ENCODE results near the gene CCSER2.

CCSER2 gene

DNA sequence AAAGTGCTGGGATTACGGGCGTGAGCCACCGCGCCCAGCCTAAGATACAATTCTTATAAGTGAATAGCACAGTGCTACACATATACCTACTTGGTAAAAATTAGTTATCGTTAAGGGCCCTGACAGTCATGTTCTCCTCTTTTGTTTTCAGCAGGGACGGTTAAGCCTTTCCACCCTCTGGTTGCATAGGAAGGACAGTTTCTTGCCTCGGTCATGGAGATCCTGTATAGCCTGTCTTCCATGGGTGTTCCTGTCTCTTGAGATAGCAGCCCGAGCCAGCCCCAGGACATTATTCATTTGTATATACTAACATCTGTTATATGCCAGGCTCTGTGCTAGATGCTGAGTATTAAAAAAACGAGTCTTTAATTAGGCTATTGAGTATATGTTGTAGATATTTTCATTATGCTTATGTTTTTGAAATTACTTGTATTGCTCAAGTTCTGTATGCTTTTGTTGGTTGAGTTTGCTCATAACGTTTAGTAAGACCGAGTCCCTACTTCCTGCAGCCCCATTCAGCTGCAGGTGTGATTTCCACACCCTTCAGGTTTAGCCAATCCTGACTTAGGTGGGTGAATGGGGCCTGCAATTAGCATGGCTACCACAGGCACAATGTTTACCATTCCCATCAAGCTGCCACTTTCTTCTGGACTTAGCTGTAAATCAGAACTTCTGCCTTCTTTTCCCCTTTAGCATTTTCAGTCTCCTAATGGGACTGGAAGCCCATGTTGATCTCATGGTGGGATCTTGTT, 24.8 kb downstream of the CCSER2 start:
- TF ChIP-seq, protein P1, sequence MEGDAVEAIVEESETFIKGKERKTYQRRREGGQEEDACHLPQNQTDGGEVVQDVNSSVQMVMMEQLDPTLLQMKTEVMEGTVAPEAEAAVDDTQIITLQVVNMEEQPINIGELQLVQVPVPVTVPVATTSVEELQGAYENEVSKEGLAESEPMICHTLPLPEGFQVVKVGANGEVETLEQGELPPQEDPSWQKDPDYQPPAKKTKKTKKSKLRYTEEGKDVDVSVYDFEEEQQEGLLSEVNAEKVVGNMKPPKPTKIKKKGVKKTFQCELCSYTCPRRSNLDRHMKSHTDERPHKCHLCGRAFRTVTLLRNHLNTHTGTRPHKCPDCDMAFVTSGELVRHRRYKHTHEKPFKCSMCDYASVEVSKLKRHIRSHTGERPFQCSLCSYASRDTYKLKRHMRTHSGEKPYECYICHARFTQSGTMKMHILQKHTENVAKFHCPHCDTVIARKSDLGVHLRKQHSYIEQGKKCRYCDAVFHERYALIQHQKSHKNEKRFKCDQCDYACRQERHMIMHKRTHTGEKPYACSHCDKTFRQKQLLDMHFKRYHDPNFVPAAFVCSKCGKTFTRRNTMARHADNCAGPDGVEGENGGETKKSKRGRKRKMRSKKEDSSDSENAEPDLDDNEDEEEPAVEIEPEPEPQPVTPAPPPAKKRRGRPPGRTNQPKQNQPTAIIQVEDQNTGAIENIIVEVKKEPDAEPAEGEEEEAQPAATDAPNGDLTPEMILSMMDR (IDR thresholded peaks at IDR 0.05; ENCODE audit: low read depth, low read length) = no peak
- no peak overlapping the region for H3K4me3 ChIP-seq (ENCODE audit: low read depth, low read length)
- DNase-seq (ENCODE audit: low read depth, low spot score) = no peak
- in situ Hi-C loops (cut with HindIII; ENCODE audit: low sequenced_read_pairs) = no loop called here

- H3K4me3 ChIP-seq (ENCODE audit: low read depth, low read length) = no peak overlapping the region
- in situ Hi-C loops (cut with HindIII; ENCODE audit: low sequenced_read_pairs) = no loop called here
- TF ChIP-seq, protein P1 (IDR thresholded peaks at IDR 0.05; ENCODE audit: low read depth, low read length) = no peak
- DNase-seq (ENCODE audit: low read depth, low spot score) = no peak
Measured at GRCh38 chr10:84354623-84355022, 26.2 kb downstream of the CCSER2 start.

DNA sequence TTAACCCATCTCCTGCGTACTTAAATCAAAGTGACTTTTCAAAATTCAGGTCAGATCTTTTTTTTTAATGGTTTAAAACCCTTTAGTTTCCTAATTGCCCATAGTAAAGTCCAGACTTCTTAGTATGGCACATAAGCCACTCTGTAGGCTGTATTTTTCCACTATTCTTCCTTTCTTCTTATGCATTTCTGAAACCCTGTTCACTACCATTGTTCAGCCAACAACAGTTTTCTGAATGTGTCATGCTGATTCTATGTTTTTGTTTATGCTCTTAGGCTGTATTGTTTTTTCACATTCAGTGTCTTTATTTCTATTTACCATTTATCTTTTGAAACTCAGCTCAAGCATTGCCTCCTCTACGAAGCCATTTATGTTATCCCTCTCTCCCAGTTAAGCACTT, 26.7 kb downstream of the CCSER2 start:
- no peak for DNase-seq (ENCODE audit: low read depth, low spot score)
- H3K4me3 ChIP-seq (ENCODE audit: low read depth, low read length) = no peak overlapping the region
- in situ Hi-C loops (cut with HindIII; ENCODE audit: low sequenced_read_pairs) = no loop called here
- TF ChIP-seq, protein P1 (IDR thresholded peaks at IDR 0.05; ENCODE audit: low read depth, low read length) = no peak

GRCh38 chr10:84356928-84357327, 28.5 kb downstream of the CCSER2 start:
- H3K4me3 ChIP-seq (ENCODE audit: low read depth, low read length) = no peak overlapping the region
- no peak for DNase-seq (ENCODE audit: low read depth, low spot score)
- in situ Hi-C loops (cut with HindIII; ENCODE audit: low sequenced_read_pairs) = no loop called here
- TF ChIP-seq, protein P1 (IDR thresholded peaks at IDR 0.05; ENCODE audit: low read depth, low read length) = no peak

DNA sequence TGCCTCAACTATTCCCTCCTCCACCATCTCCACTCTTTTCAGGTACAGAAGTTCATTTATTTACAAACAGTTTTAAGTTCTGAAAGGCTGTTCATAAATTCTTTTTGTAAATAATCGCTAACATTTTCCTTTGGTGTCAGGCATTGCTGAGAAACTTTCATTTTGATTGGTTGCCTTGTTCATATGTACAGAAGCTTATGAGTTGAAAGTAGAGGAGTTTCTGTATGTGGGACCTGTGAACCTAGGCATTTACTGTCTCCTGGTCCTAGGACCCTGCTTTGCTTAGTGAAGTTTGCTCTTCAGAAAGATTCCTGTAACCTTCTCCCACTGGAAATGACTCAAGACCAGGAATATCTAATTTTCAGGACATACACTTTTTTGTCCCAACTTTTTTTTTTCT, 30.4 kb downstream of the CCSER2 start:
- in situ Hi-C loops (cut with HindIII; ENCODE audit: low sequenced_read_pairs) = no loop called here
- no peak for DNase-seq (ENCODE audit: low read depth, low spot score)
- H3K4me3 ChIP-seq (ENCODE audit: low read depth, low read length) = no peak overlapping the region
- TF ChIP-seq, protein P1 (IDR thresholded peaks at IDR 0.05; ENCODE audit: low read depth, low read length) = no peak

GRCh38 chr10:84360637-84361365, 32.4 kb downstream of the CCSER2 start:
- DNase-seq (ENCODE audit: low read depth, low spot score) = peak; percentile 48
- in situ Hi-C loops (cut with HindIII; ENCODE audit: low sequenced_read_pairs) = no loop called here
- TF ChIP-seq, protein P1 (IDR thresholded peaks at IDR 0.05; ENCODE audit: low read depth, low read length) = no peak
- H3K4me3 ChIP-seq (ENCODE audit: low read depth, low read length) = peak overlapping the region; percentile 37

Data from astrocyte of the spinal cord (primary cell).